AG04450 (cell line): ENCODE measurements around the gene HTT. TPM values are rescaled to one million over a fixed set of nuclear protein-coding genes. Genes with fewer than 3 reads are reported as not detected.

Experiments used
- CTCF ChIA-PET: fragments of 300-600, 350-600 bp; formaldehyde crosslinking; extraction: SDS; loops from one replicate; lab custom pipeline; 2022; ENCODE audit warnings: antibody characterized with exemption, inconsistent platforms; lab: Charles Lee
- POLR2A ChIA-PET: fragments of 350-600 bp; formaldehyde crosslinking; extraction: SDS; loops from one replicate; lab custom pipeline; 2021; ENCODE audit warnings: antibody characterized with exemption, inconsistent platforms; lab: Yijun Ruan, JAX
- DNase-seq: peaks from one replicate; pipeline ENCODE4 v3.0.0-alpha.2; 2011; ENCODE audit warnings: low read depth, low spot score
- H3K27ac ChIP-seq: one replicate; pipeline ENCODE4 v1.5.1; 2012; ENCODE audit warnings: low read depth, low read length, control low read depth
- H3K27me3 ChIP-seq: one replicate; pipeline ENCODE4 v1.6.0; 2012; ENCODE audit warnings: low read length; ENCODE audit not compliant: control insufficient read depth, insufficient read depth
- H3K4me3 ChIP-seq: 2 replicates; pipeline ENCODE4 v1.5.1; 2011; ENCODE audit warnings: mild to moderate bottlenecking, low read depth, low read length, control low read depth
- H3K9me3 ChIP-seq: 2 replicates; pipeline ENCODE4 v1.5.1; 2012; ENCODE audit warnings: low read length; ENCODE audit not compliant: control insufficient read depth, insufficient read depth
- CTCF ChIP-seq: IDR thresholded peaks from 2 replicates; pipeline ENCODE4 v1.5.1; 2011; ENCODE audit warnings: low read depth, low read length, control low read depth, inconsistent platforms
- polyA plus RNA-seq: library from polyadenylated mRNA; depleted of rRNA; stranded (reverse); fragments of >200 nt; gene quantifications from 2 replicates; pipeline ENCODE4 v1.2.3, GENCODE V29; 2011

Gene HTT
- polyA plus RNA-seq, 1 experiment = 14.5 TPM

DNA sequence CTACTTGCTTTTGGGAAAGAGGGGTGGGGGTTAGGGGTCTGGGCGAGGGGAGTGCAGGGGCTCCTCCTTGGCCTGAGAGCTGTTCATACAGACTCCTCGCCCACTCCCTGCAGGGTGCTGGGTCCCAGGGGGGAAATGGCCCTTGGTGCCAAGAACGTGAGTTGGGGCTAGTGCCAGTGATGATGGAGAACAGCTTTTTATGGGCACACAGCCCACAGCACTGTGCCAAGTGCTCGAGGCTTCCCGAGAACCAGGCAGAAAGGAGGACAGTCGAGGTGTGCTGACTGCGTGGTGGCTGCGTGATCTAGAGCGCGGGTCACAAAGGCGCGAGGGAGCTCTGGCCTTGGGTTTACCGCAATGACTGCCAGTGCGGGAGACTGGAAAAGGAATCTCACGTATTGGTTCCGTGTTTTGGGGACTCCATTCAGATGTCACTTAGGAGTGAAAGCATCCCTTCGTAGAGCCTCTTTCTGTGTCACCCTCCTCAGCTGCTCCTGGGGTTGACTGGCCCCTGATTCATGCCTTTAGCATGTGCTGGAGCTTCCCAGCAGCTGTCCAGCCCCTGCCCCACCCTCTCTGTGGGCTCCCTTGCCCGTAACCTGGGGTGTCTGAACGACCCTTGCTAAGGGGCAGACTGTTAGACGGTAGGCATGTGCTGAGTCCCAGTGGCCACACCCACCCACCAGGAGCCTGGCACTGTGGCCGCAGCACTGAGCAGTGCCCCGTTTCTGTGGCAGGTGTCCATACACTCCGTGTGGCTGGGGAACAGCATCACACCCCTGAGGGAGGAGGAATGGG, 153.6 kb downstream of the HTT start:
- no peak for DNase-seq
- no peaks in the 10 kb centered on the region; the same call in 1 of the 2 replicates for H3K9me3 ChIP-seq
- H3K4me3 ChIP-seq = no peak overlapping the region
- no peaks in the 10 kb centered on the region for H3K27me3 ChIP-seq
- ChIA-PET CTCF (no interaction called here), POLR2A (no interaction called here)
- H3K27ac ChIP-seq = no peak overlapping the region
- TF ChIP-seq CTCF = no peak

- no peak for DNase-seq
- Histone ChIP-seq H3K27me3 (no peaks in the 10 kb centered on the region), H3K4me3 (no peak overlapping the region), H3K9me3 (no peaks in the 10 kb centered on the region; the same call in 1 of the 2 replicates), H3K27ac (no peak overlapping the region)
- CTCF ChIA-PET = no interaction called here
- TF ChIP-seq CTCF = no peak
- POLR2A ChIA-PET = no interaction called here
These were observed 154.4 kb downstream of the HTT start for GRCh38 chr4:3228881-3229280.

DNA sequence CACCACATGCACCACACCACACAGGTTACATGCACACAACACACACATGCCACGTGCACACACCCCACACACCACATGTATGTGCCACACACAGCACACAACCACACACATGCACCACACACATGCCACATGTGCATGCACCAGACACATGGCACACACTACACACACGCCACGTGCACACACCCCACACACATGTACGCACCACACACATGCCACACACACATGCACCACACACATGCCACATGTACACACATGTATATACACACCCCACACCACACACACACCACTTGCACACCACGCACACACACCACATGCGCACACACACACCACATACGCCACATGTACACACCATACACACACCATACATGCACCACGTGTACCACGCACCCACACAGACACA, 154.8 kb downstream of the HTT start:
- no peak for DNase-seq
- Histone ChIP-seq H3K4me3 (no peak overlapping the region), H3K9me3 (no peaks in the 10 kb centered on the region; the same call in 1 of the 2 replicates), H3K27me3 (no peaks in the 10 kb centered on the region), H3K27ac (no peak overlapping the region)
- POLR2A ChIA-PET = no interaction called here
- TF ChIP-seq CTCF = no peak
- CTCF ChIA-PET = no interaction called here

DNA sequence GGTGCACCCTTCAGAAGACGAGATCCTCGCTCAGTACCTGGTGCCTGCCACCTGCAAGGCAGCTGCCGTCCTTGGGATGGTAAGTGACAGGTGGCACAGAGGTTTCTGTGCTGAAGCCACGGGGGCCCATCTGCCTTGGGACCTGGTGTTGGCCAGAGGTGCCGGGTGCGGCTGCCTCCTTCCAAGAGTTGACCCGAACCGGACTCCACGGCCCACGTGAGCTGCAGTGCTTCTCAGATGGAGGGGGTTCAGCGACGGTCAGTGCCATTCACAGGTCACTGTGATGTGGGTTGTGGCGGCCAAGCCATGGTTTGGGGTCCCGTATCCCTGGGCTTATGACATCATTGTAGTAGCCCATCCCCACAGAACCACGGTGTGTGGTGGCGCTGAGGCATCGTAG, 155.5 kb downstream of the HTT start:
- H3K4me3 ChIP-seq = no peak overlapping the region
- CTCF ChIA-PET = no interaction called here
- DNase-seq = no peak
- TF ChIP-seq CTCF = no peak
- no peaks in the 10 kb centered on the region for H3K27me3 ChIP-seq
- H3K27ac ChIP-seq = no peak overlapping the region
- POLR2A ChIA-PET = no interaction called here
- no peaks in the 10 kb centered on the region; the same call in 1 of the 2 replicates for H3K9me3 ChIP-seq

- POLR2A ChIA-PET = no interaction called here
- CTCF ChIA-PET = no interaction called here
- Histone ChIP-seq H3K27ac (no peak overlapping the region), H3K27me3 (no peaks in the 10 kb centered on the region), H3K4me3 (no peak overlapping the region), H3K9me3 (no peaks in the 10 kb centered on the region; the same call in 1 of the 2 replicates)
- TF ChIP-seq CTCF = no peak
- no peak for DNase-seq
These were observed 157.0 kb downstream of the HTT start for GRCh38 chr4:3231471-3231870.
